HG02938 (cell line): Measurements from ENCODE around the gene NSUN4.
"Not testable (repeated sequence)": the region's sequence is repeated elsewhere in the genome, so short reads cannot be mapped to it uniquely, and the experiment has no call there.

Experiments used
- ATAC-seq: cut with Tn5 transposase; IDR thresholded peaks from one replicate; pipeline ENCODE4 v1.9.1; 2021; ENCODE audit warnings: mild to moderate bottlenecking, moderate library complexity; ENCODE audit not compliant: unreplicated experiment

Gene NSUN4

DNA sequence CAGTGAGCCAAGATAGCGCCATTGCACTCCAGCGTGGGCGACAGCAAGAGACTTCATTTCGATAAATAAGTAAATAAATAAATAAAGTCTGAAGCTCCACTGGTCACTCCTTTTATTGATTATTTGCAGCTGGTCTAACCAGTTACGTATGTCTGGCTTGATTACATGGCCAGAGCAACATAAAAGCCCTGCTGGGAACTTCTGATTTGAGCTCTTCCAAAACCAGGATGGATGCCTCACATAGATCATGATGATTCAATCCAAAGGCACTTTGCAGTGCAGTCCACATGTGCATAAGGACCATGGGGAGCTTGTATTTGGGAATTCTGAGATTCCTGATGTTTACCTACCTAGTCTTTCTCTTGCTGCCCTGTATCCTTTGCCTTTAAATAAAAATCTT lies 24.0 kb downstream of the NSUN4 start:
- no peak for ATAC-seq

GRCh38 chr1:46365796-46366195 lies 25.2 kb downstream of the NSUN4 start:
- ATAC-seq: not testable (repeated sequence)

DNA sequence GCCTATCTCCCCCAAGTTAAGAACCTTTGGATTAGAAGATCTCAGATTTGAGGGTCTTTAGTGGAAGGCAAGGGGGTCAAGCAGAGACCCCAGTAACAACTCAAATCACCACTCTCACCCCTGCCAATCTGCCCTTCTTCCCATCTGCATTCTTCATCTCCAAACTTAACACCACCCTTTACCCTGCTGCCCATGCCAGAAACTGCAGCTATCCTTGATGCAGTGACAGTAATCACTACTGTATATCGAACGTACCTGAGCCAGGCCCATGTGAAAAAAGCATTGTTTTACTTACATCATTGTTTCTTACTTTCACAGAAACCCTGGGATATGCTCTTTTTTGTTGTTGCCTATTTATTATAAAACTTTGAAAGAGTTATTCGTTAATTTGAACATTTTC lies 26.5 kb downstream of the NSUN4 start:
- ATAC-seq: no peak

- not testable (repeated sequence) for ATAC-seq
These were observed 27.1 kb downstream of the NSUN4 start for GRCh38 chr1:46367701-46368100.

GRCh38 chr1:46368791-46369190 lies 28.2 kb downstream of the NSUN4 start:
- no peak for ATAC-seq

GRCh38 chr1:46369542-46370213 lies 29.1 kb downstream of the NSUN4 start:
- ATAC-seq: no peak

DNA sequence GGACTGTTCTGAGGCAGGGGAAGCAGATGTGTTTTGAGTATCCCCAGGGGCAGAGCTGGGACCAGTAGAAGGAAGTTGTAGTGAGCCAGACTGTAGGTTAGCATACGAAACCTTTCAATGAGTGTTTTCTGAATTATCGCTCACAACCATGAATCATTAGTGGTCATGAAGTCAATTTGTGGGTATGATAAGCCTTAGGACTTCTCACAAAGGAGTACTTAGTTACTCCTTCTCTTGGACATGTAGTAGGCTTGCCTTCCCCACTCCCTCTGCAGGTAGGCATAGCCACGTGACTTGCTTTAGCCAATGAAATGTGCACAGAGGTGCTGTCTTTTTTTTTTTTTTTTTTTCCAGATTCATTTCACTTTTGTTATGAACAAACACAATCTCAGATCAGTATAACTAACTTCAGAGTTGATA lies 29.6 kb downstream of the NSUN4 start:
- ATAC-seq: peak; percentile 44

- ATAC-seq: no peak
These were observed 31.8 kb downstream of the NSUN4 start for GRCh38 chr1:46372431-46372830.

GRCh38 chr1:46379996-46380395 lies 39.4 kb downstream of the NSUN4 start:
- no peak for ATAC-seq

- no peak for ATAC-seq
These were observed 39.9 kb downstream of the NSUN4 start for GRCh38 chr1:46380508-46380907.

DNA sequence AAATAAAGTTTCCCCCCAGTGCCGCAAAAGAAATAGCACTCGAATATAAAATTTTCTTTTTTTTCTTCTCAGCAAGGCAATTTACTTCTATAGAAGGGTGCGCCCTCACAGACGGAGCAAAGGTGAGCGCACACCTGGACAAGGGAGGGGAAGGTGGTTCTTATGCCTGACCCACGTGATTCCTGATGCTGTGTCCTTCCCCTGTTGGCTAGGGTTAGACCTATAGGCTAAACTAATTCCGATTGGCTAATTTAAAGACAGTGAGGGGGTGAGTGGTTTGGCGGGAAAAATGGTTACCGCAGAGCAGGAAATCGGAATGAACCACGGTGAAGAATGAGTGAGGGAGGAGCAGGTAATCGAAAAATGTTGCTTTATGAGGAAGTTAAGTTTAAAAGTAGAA lies 52.9 kb downstream of the NSUN4 start:
- no peak for ATAC-seq

DNA sequence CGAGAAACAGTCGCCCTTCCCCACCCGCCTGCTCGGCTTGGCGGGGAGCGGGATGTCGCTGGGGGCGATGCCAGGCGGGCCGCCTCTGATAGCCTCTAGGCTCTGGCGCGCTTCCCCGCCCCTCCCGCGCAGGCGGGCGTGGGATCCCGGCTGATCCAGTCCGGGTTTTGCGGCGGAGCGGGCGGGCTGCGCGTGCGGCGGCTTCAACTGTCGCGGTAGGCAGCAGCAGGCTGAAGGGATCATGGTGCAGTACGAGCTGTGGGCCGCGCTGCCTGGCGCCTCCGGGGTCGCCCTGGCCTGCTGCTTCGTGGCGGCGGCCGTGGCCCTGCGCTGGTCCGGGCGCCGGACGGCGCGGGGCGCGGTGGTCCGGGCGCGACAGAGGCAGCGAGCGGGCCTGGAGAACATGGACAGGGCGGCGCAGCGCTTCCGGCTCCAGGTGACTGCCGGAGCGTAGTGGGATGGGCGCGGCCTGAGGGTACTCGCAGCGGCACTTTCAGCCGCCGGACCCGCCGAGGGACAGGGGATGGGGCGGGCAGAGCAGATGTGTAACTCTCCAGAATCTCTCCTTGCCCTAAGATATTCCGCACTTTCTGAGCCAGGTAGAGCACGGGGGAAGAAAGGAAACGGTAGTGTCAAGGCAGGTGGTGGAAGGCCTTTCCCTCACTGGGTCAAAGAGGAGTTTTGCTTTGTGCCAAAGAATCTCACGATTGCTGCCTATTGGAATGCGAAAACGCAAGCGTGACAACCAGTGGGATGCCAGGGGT lies 53.7 kb downstream of the NSUN4 start, which contains the start of gene FAAH:
Gene FAAH, plus strand, starts transcription at position 210 of the 764 bp plus-strand sequence. Its CDS starts 32 bp downstream, at position 242.
- no peak for ATAC-seq

GRCh38 chr1:46394872-46395465 lies 54.4 kb downstream of the NSUN4 start:
- no peak for ATAC-seq

DNA sequence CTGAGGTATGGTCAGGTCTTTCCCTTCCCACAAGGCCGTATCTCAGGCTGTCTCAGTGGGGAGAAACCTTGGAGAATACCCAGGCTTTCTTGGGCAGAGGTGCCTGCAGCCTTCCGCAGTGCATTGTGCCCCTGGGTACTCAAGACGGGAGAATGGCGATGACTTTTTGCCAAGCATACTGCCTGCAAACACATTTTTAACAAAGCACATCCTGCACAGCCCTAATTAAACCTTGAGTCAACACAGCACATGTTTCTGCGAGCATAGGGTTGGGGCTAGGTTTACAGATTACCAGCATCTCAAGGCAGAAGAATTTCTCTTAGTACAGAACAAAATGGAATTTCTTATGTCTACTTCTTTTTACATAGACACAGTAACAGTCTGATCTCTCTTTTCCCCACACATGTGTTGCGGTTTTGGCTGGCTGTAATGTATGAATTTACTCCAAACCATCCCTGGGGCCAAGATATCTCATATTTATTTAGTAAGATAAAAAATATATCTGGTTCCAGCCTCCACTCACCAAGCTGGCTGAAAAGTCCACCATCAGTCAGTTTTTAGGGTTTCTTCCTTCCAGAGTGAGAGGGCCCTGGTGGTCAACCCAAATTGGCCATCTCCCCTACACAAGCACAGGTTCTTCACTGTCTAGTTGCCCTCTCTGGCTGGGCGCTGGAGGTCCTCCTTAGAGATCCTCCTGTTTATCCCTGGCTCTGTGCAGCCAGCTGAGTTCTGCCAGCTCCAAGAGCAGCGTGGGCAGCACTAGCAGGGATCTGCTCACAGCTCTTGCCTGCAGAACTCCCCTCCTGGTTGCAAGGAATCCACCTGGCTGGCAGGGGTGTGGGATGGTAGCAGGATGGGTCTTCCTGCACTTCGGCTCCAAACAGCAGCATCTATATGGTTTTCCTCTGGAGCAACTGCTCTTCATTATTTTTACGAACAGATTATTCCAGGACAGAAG lies 56.1 kb downstream of the NSUN4 start:
- no peak for ATAC-seq

- no peak for ATAC-seq
These were observed 58.7 kb downstream of the NSUN4 start for GRCh38 chr1:46399307-46399706.

- ATAC-seq: no peak
These were observed 59.8 kb downstream of the NSUN4 start for GRCh38 chr1:46400421-46400820.

DNA sequence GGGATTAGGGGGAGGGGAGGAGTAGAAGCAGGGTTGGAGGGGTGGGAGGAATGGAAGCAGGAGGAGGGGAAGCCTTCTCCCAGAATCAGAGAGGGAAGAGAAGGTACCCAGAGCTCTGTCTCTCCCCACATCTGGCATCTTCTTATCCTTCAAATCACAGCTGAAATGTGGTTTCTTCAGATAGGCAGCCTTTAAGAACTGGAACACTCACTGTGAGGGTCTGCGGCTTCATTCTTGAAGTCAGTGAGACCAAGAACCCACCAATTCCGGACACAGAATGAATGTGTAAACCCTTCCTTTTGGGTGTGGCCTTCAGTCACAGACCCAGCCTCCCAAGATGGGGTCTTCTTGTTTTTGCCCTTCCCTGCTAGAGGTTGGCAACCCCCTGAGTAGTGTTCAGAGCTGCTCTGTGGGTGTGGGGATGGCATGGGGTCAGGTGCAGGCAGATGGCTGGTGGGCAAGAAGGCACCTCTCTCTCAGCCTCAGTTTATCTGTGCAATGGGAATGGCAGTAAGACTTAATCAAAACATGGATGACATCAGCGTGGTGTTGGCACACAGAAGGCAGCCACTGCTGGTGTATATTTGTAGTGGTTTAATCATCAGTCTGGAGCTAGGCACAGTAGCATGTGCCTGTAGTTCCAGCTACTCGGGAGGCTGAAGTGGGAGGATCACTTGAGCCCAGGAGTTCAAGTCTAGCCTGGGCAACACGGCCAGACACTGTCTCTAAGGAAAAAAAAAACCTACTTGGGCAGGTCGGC lies 60.7 kb downstream of the NSUN4 start:
- no peak for ATAC-seq

GRCh38 chr1:46401964-46402626 lies 61.5 kb downstream of the NSUN4 start:
- no peak for ATAC-seq

DNA sequence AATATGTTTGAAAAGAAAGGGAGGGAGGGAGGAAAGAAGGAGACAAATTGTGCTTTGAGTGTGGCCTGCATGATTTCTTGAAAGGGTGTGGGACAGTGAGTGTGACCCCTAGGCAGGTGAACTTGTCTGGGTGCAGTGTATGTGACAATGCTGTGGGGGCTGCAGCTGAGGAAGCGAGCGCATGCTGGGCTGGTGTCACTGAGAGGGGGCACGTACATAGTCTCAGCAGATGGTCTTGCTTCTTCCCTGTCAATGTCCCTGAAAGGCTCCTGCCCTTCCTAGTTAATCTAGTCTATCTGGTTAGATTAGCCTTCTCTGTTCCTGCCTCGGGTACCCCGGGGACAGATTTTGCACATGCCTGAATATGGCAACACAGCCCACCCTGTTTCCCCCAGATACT lies 63.3 kb downstream of the NSUN4 start:
- ATAC-seq: no peak
